22Rv1 (cell line): Measurements from ENCODE around the gene TLR4.

Experiments used
- ZFX ChIP-seq: fragments of 450-650 bp; IDR thresholded peaks from 2 replicates; pipeline ENCODE4 v1.6.1; 2017; ENCODE audit warnings: antibody characterized with exemption, borderline replicate concordance
- TF ChIP-seq, protein P1 (sequence below): fragments of 450-650 bp; IDR thresholded peaks from 2 replicates; pipeline ENCODE4 v1.5.1; 2017; ENCODE audit warnings: mild to moderate bottlenecking

GRCh38 chr9:117747386-117747970 lies 43.3 kb downstream of the TLR4 start:
- TF ChIP-seq, protein P1, sequence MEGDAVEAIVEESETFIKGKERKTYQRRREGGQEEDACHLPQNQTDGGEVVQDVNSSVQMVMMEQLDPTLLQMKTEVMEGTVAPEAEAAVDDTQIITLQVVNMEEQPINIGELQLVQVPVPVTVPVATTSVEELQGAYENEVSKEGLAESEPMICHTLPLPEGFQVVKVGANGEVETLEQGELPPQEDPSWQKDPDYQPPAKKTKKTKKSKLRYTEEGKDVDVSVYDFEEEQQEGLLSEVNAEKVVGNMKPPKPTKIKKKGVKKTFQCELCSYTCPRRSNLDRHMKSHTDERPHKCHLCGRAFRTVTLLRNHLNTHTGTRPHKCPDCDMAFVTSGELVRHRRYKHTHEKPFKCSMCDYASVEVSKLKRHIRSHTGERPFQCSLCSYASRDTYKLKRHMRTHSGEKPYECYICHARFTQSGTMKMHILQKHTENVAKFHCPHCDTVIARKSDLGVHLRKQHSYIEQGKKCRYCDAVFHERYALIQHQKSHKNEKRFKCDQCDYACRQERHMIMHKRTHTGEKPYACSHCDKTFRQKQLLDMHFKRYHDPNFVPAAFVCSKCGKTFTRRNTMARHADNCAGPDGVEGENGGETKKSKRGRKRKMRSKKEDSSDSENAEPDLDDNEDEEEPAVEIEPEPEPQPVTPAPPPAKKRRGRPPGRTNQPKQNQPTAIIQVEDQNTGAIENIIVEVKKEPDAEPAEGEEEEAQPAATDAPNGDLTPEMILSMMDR: no peak
- no peak for TF ChIP-seq ZFX
